HG03280 (cell line): ENCODE data around the gene MUCL1.
A peak's percentile ranks its signal among the peaks of the same experiment; 100 is the strongest.
"Not testable (repeated sequence)": the region's sequence is repeated elsewhere in the genome, so short reads cannot be mapped to it uniquely, and the experiment has no call there.

ENCODE experiments used
- ATAC-seq: cut with Tn5 transposase; IDR thresholded peaks from one replicate; pipeline ENCODE4 v1.9.1; 2021; ENCODE audit warnings: mild to moderate bottlenecking, moderate library complexity; ENCODE audit not compliant: unreplicated experiment

The MUCL1 gene

GRCh38 chr12:54853933-54854538 is at the start of gene MUCL1:
Gene MUCL1 (plus strand): TSS chr12:54854516. CDS start chr12:54854583, 67 bp downstream.
- ATAC-seq = peak; percentile 98

- ATAC-seq = no peak
Observed at GRCh38 chr12:54821676-54822075, 32.6 kb upstream of the MUCL1 start.

- no peak for ATAC-seq
Observed at GRCh38 chr12:54824402-54824801, 29.9 kb upstream of the MUCL1 start.

GRCh38 chr12:54829511-54829910 is 24.8 kb upstream of the MUCL1 start:
- ATAC-seq = no peak

GRCh38 chr12:54830199-54830598 is 24.1 kb upstream of the MUCL1 start:
- no peak for ATAC-seq

- no peak for ATAC-seq
Observed at GRCh38 chr12:54831631-54832030, 22.7 kb upstream of the MUCL1 start.

- no peak for ATAC-seq
Observed at GRCh38 chr12:54840244-54840865, 14.0 kb upstream of the MUCL1 start.

GRCh38 chr12:54857406-54857805 is 3.1 kb downstream of the MUCL1 start:
- no peak for ATAC-seq

- no peak for ATAC-seq
Observed at GRCh38 chr12:54858562-54858961, 4.2 kb downstream of the MUCL1 start.

GRCh38 chr12:54859502-54859901 is 5.2 kb downstream of the MUCL1 start:
- ATAC-seq = no peak

- no peak for ATAC-seq
Observed at GRCh38 chr12:54861927-54862326, 7.6 kb downstream of the MUCL1 start.

- ATAC-seq = no peak
Observed at GRCh38 chr12:54863948-54864618, 9.8 kb downstream of the MUCL1 start.

- ATAC-seq = no peak
Observed at GRCh38 chr12:54865683-54866324, 11.5 kb downstream of the MUCL1 start.

GRCh38 chr12:54868690-54869089 is 14.4 kb downstream of the MUCL1 start:
- no peak for ATAC-seq

GRCh38 chr12:54870048-54870447 is 15.7 kb downstream of the MUCL1 start:
- no peak for ATAC-seq

- no peak for ATAC-seq
Observed at GRCh38 chr12:54870617-54871016, 16.3 kb downstream of the MUCL1 start.

- ATAC-seq = no peak
Observed at GRCh38 chr12:54879150-54879549, 24.8 kb downstream of the MUCL1 start.

GRCh38 chr12:54879579-54879978 is 25.3 kb downstream of the MUCL1 start:
- ATAC-seq = no peak

- ATAC-seq = no peak
Observed at GRCh38 chr12:54882079-54882478, 27.8 kb downstream of the MUCL1 start.

- not testable (repeated sequence) for ATAC-seq
Observed at GRCh38 chr12:54882597-54882996, 28.3 kb downstream of the MUCL1 start.

GRCh38 chr12:54888428-54888827 is 34.1 kb downstream of the MUCL1 start:
- ATAC-seq = not testable (repeated sequence)

GRCh38 chr12:54890339-54890738 is 36.0 kb downstream of the MUCL1 start:
- ATAC-seq = no peak
